Activated T-cell treated with anti-CD3 and anti-CD28 coated beads, Interleukin-2, amount 50 U/mL, for 72 hours (primary cell): Measurements from ENCODE around the gene VCX2. TPM values are rescaled to one million over a fixed set of nuclear protein-coding genes. Genes with fewer than 3 reads are reported as not detected.
"Not testable (repeated sequence)": the region's sequence is repeated elsewhere in the genome, so short reads cannot be mapped to it uniquely, and the experiment has no call there.

ENCODE experiments used
- ATAC-seq, 2 donors: fragments of 150-1000 bp; cut with Tn5 transposase; replicated peaks in 1 of 2; 2 replicates each; pipeline ENCODE4 v1.10.0; 2021; ENCODE audit warnings: moderate library complexity in 2 of 2, mild to moderate bottlenecking in 1 of 2
- DNase-seq, 2 donors: peaks; one replicate each; pipeline ENCODE4 v3.0.0; 2021 to 2022; ENCODE audit warnings: mixed read lengths in 1 of 2
- H3K27ac Mint-ChIP-seq: one replicate; pipeline ENCODE4 v1.8.0; 2022; ENCODE audit warnings: mild to moderate bottlenecking, moderate library complexity, mixed read lengths
- H3K27me3 Mint-ChIP-seq: one replicate; pipeline ENCODE4 v1.8.0; 2022; ENCODE audit warnings: low read depth, mixed read lengths
- H3K36me3 Mint-ChIP-seq, 2 donors: one replicate each; pipeline ENCODE4 v1.8.0; 2022; ENCODE audit warnings: mixed read lengths in 2 of 2, mild to moderate bottlenecking in 1 of 2; ENCODE audit not compliant: insufficient read depth in 2 of 2
- H3K4me1 Mint-ChIP-seq: one replicate; pipeline ENCODE4 v1.8.0; 2022; ENCODE audit warnings: low read depth, mixed read lengths
- H3K4me3 Mint-ChIP-seq, 2 donors: one replicate each; pipeline ENCODE4 v1.8.0; 2022; ENCODE audit warnings: mild to moderate bottlenecking in 2 of 2, mixed read lengths in 2 of 2, moderate library complexity in 2 of 2
- H3K9me3 Mint-ChIP-seq, 2 donors: one replicate each; pipeline ENCODE4 v1.8.0; 2022; ENCODE audit warnings: mixed read lengths in 2 of 2
- total RNA-seq, 2 donors: library from RNA; stranded (reverse); gene quantifications; one replicate each; pipeline ENCODE4 v1.2.3, GENCODE V29; 2022

Gene VCX2
- not detected for total RNA-seq

GRCh38 chrX:8171169-8171568 is at the start of gene VCX2:
Gene VCX2 (minus strand): TSS chrX:8171267. CDS start chrX:8170643, 624 bp downstream.
- H3K9me3 Mint-ChIP-seq, H3K27me3 Mint-ChIP-seq, H3K36me3 Mint-ChIP-seq, DNase-seq, H3K4me1 Mint-ChIP-seq, H3K4me3 Mint-ChIP-seq, ATAC-seq, H3K27ac Mint-ChIP-seq: not testable (repeated sequence)

GRCh38 chrX:8204943-8205342 is 33.9 kb upstream of the VCX2 start:
- Mint-ChIP-seq H3K36me3 (no peaks in the 10 kb centered on the region), H3K27me3 (no peaks in the 10 kb centered on the region)

GRCh38 chrX:8204169-8204935 is 33.3 kb upstream of the VCX2 start:
- Mint-ChIP-seq H3K36me3 (no peaks in the 10 kb centered on the region), H3K4me3 (no peak overlapping the region), H3K27me3 (no peaks in the 10 kb centered on the region), H3K27ac (no peak overlapping the region), H3K9me3 (peaks cover 0 to 1% of the 10 kb centered on the region in 2 donors), H3K4me1 (no peaks in the 10 kb centered on the region)
- no peak for ATAC-seq
- no peak for DNase-seq

More at GRCh38 chrX:8204943-8205342, 33.9 kb upstream of the VCX2 start:
- Mint-ChIP-seq H3K4me3 (no peak overlapping the region), H3K4me1 (no peaks in the 10 kb centered on the region), H3K27ac (no peak overlapping the region), H3K9me3 (peaks cover 0 to 1% of the 10 kb centered on the region in 2 donors)
- DNase-seq (no peak), ATAC-seq (no peak)

- Mint-ChIP-seq H3K9me3 (peaks cover 0 to 4% of the 10 kb centered on the region in 2 donors), H3K36me3 (no peaks in the 10 kb centered on the region), H3K27me3 (no peaks in the 10 kb centered on the region), H3K27ac (no peak overlapping the region), H3K4me1 (no peaks in the 10 kb centered on the region), H3K4me3 (no peak overlapping the region)
- DNase-seq (no peak), ATAC-seq (no peak)
Measured at GRCh38 chrX:8201896-8202331, 30.8 kb upstream of the VCX2 start.

GRCh38 chrX:8196776-8197175 is 25.7 kb upstream of the VCX2 start:
- no peak overlapping the region for H3K27ac Mint-ChIP-seq
- ATAC-seq (no peak), DNase-seq (no peak)
- H3K4me3 Mint-ChIP-seq: no peak overlapping the region
- no peaks in the 10 kb centered on the region for H3K36me3 Mint-ChIP-seq
- no peaks in the 10 kb centered on the region for H3K4me1 Mint-ChIP-seq
- no peaks in the 10 kb centered on the region for H3K27me3 Mint-ChIP-seq
- peaks cover 0 to 5% of the 10 kb centered on the region in 2 donors for H3K9me3 Mint-ChIP-seq

- Mint-ChIP-seq H3K9me3 (peaks cover 0 to 10% of the 10 kb centered on the region in 2 donors), H3K4me1 (no peaks in the 10 kb centered on the region), H3K36me3 (no peaks in the 10 kb centered on the region), H3K27me3 (no peaks in the 10 kb centered on the region), H3K4me3 (no peak overlapping the region), H3K27ac (no peak overlapping the region)
- DNase-seq (no peak), ATAC-seq (no peak)
Measured at GRCh38 chrX:8194216-8194615, 23.1 kb upstream of the VCX2 start.

- Mint-ChIP-seq H3K27me3 (no peaks in the 10 kb centered on the region), H3K36me3 (no peaks in the 10 kb centered on the region), H3K9me3 (peaks cover 0 to 9% of the 10 kb centered on the region in 2 donors), H3K27ac (no peak overlapping the region), H3K4me3 (no peak overlapping the region), H3K4me1 (no peaks in the 10 kb centered on the region)
- ATAC-seq: no peak
- DNase-seq: no peak
Measured at GRCh38 chrX:8192276-8192675, 21.2 kb upstream of the VCX2 start.

- ATAC-seq (no peak), DNase-seq (no peak)
- H3K27ac Mint-ChIP-seq: no peak overlapping the region
- H3K4me1 Mint-ChIP-seq: no peaks in the 10 kb centered on the region
- no peaks in the 10 kb centered on the region for H3K27me3 Mint-ChIP-seq
- H3K4me3 Mint-ChIP-seq: no peak overlapping the region
- peaks cover 0 to 9% of the 10 kb centered on the region in 2 donors for H3K9me3 Mint-ChIP-seq
- no peaks in the 10 kb centered on the region for H3K36me3 Mint-ChIP-seq
Measured at GRCh38 chrX:8191022-8191421, 20.0 kb upstream of the VCX2 start.

GRCh38 chrX:8190341-8190830 is 19.3 kb upstream of the VCX2 start:
- Mint-ChIP-seq H3K4me3 (no peak overlapping the region), H3K36me3 (no peaks in the 10 kb centered on the region), H3K4me1 (no peaks in the 10 kb centered on the region), H3K27ac (no peak overlapping the region), H3K9me3 (peaks cover 0 to 9% of the 10 kb centered on the region in 2 donors), H3K27me3 (no peaks in the 10 kb centered on the region)
- ATAC-seq (no peak), DNase-seq (no peak)

- no peaks in the 10 kb centered on the region for H3K27me3 Mint-ChIP-seq
- H3K4me1 Mint-ChIP-seq: no peaks in the 10 kb centered on the region
- DNase-seq: no peak
- H3K36me3 Mint-ChIP-seq: no peaks in the 10 kb centered on the region
- ATAC-seq: no peak
- no peak overlapping the region for H3K4me3 Mint-ChIP-seq
- no peak overlapping the region for H3K27ac Mint-ChIP-seq
- H3K9me3 Mint-ChIP-seq: peaks cover 4 to 7% of the 10 kb centered on the region in 2 donors
Measured at GRCh38 chrX:8189096-8189830, 18.2 kb upstream of the VCX2 start.

GRCh38 chrX:8183346-8183745 is 12.3 kb upstream of the VCX2 start:
- H3K27me3 Mint-ChIP-seq: no peaks in the 10 kb centered on the region
- no peak for ATAC-seq

GRCh38 chrX:8179656-8180055 is 8.6 kb upstream of the VCX2 start:
- Mint-ChIP-seq H3K9me3 (peaks cover 1 to 4% of the 10 kb centered on the region in 2 donors), H3K4me3 (no peak overlapping the region), H3K27ac (no peak overlapping the region), H3K36me3 (no peaks in the 10 kb centered on the region), H3K4me1 (no peaks in the 10 kb centered on the region), H3K27me3 (no peaks in the 10 kb centered on the region)
- no peak for DNase-seq
- no peak for ATAC-seq

More at GRCh38 chrX:8183346-8183745, 12.3 kb upstream of the VCX2 start:
- no peak for DNase-seq
- H3K9me3 Mint-ChIP-seq: peaks cover 0 to 4% of the 10 kb centered on the region in 2 donors
- no peaks in the 10 kb centered on the region for H3K4me1 Mint-ChIP-seq
- H3K36me3 Mint-ChIP-seq: no peaks in the 10 kb centered on the region
- no peak overlapping the region for H3K4me3 Mint-ChIP-seq
- no peak overlapping the region for H3K27ac Mint-ChIP-seq

GRCh38 chrX:8154011-8154410 is 17.1 kb downstream of the VCX2 start:
- peaks cover 11 to 13% of the 10 kb centered on the region in 2 donors for H3K9me3 Mint-ChIP-seq

More at GRCh38 chrX:8154011-8154410, 17.1 kb downstream of the VCX2 start:
- not testable (repeated sequence) for H3K27me3 Mint-ChIP-seq, H3K27ac Mint-ChIP-seq, H3K36me3 Mint-ChIP-seq, ATAC-seq, H3K4me1 Mint-ChIP-seq, H3K4me3 Mint-ChIP-seq, DNase-seq
